MCF 10A (cell line): Measurements from ENCODE around the gene ITGA5. TPM values are rescaled to one million over a fixed set of nuclear protein-coding genes. Genes with fewer than 3 reads are reported as not detected.
A peak's percentile ranks its signal among the peaks of the same experiment; 100 is the strongest.

ENCODE experiments used
- BruUV-seq: library from RNA; stranded (reverse); fragments of 400-500 nt; replicated peaks from 2 replicates; lab custom pipeline; 2021; lab: Mats Ljungman, UMichigan
- CTCF ChIA-PET: fragments of 300-600 bp; sonication (Branson Sonifier 250); formaldehyde crosslinking; extraction: SDS; loops from one replicate; lab custom pipeline; 2021; ENCODE audit warnings: antibody characterized with exemption, inconsistent platforms; lab: Yijun Ruan, JAX
- POLR2A ChIA-PET: fragments of 300-600, 350-650 bp; sonication (Branson Sonifier 250); formaldehyde crosslinking; extraction: SDS; loops from one replicate; lab custom pipeline; 2020; ENCODE audit warnings: antibody characterized with exemption, inconsistent platforms; lab: Yijun Ruan, JAX
- DNase-seq: peaks from one replicate; pipeline ENCODE4 v3.0.0-alpha.2; 2018; ENCODE audit not compliant: unreplicated experiment
- H3K27ac Mint-ChIP-seq: one replicate; pipeline ENCODE4 v1.8.0; 2022; ENCODE audit warnings: mild to moderate bottlenecking, low read depth, mixed read lengths; ENCODE audit not compliant: unreplicated experiment
- H3K27me3 Mint-ChIP-seq: one replicate; pipeline ENCODE4 v1.8.0; 2022; ENCODE audit warnings: mixed read lengths; ENCODE audit not compliant: insufficient read depth, unreplicated experiment
- H3K36me3 Mint-ChIP-seq: one replicate; pipeline ENCODE4 v1.8.0; 2022; ENCODE audit warnings: mild to moderate bottlenecking, moderate library complexity, mixed read lengths; ENCODE audit not compliant: insufficient read depth, unreplicated experiment
- H3K4me1 Mint-ChIP-seq: one replicate; pipeline ENCODE4 v1.8.0; 2022; ENCODE audit warnings: mixed read lengths; ENCODE audit not compliant: insufficient read depth, unreplicated experiment
- H3K4me3 Mint-ChIP-seq: one replicate; pipeline ENCODE4 v1.8.0; 2022; ENCODE audit warnings: mild to moderate bottlenecking, moderate library complexity, mixed read lengths; ENCODE audit not compliant: unreplicated experiment
- H3K9me3 Mint-ChIP-seq: one replicate; pipeline ENCODE4 v1.8.0; 2022; ENCODE audit warnings: mixed read lengths; ENCODE audit not compliant: unreplicated experiment
- CTCF ChIP-seq: fragments of 200-600 bp; IDR thresholded peaks from one replicate; pipeline ENCODE4 v1.8.0; 2022; ENCODE audit warnings: antibody characterized with exemption, mild to moderate bottlenecking; ENCODE audit not compliant: unreplicated experiment
- intact Hi-C: fragments of 100-400 bp; cut with micrococcal nuclease; formaldehyde crosslinking; loops from 2 replicates; pipeline ENCODE4 v1.14.1; 2022
- total RNA-seq: library from RNA; stranded (reverse); gene quantifications from 2 replicates; pipeline ENCODE4 v1.2.3, GENCODE V29; 2022

Gene ITGA5
- total RNA-seq, 1 experiment from 2014 or later: 110 TPM

GRCh38 chr12:54398995-54399793, 19.9 kb downstream of the ITGA5 start:
- H3K27ac Mint-ChIP-seq: no peak overlapping the region

GRCh38 chr12:54398218-54398617, 20.8 kb downstream of the ITGA5 start:
- peaks cover 20% of the 10 kb centered on the region for H3K4me1 Mint-ChIP-seq
- BruUV-seq: no TSS peak
- H3K4me3 Mint-ChIP-seq: no peak overlapping the region
- intact Hi-C loops: no loop called here
- no peaks in the 10 kb centered on the region for H3K27me3 Mint-ChIP-seq
- no peak for DNase-seq
- TF ChIP-seq CTCF: no peak
- H3K36me3 Mint-ChIP-seq: peaks cover 85% of the 10 kb centered on the region
- no peak overlapping the region for H3K27ac Mint-ChIP-seq
- ChIA-PET CTCF (interaction anchor here (1.0 to 12.3 kb wide), 12 partner anchors 14 to 208 kb away, joined by 3 to 982 read pairs (median 16); partner anchors contain the start of genes ITGA5 and ZNF385A), POLR2A (interaction anchor here (0.7 to 3.7 kb wide), 3 partner anchors 10 to 245 kb away, joined by 3 to 52 read pairs (median 3); no protein-coding TSS in a partner anchor)
- no peaks in the 10 kb centered on the region for H3K9me3 Mint-ChIP-seq

More at GRCh38 chr12:54398995-54399793, 19.9 kb downstream of the ITGA5 start:
- ChIA-PET POLR2A (interaction anchor here (0.7 to 3.7 kb wide), 6 partner anchors 9 to 76 kb away, joined by 3 to 52 read pairs (median 5); no protein-coding TSS in a partner anchor), CTCF (interaction anchor here (0.6 to 12.3 kb wide), 38 partner anchors 12 to 1326 kb away, joined by 3 to 982 read pairs (median 4); partner anchors contain the start of genes ITGA5 and ZNF385A)
- Mint-ChIP-seq H3K4me1 (peaks cover 13% of the 10 kb centered on the region), H3K4me3 (no peak overlapping the region), H3K9me3 (no peaks in the 10 kb centered on the region), H3K36me3 (peaks cover 91% of the 10 kb centered on the region), H3K27me3 (no peaks in the 10 kb centered on the region)
- peak; percentile 91 for TF ChIP-seq CTCF
- BruUV-seq: no TSS peak
- peak; percentile 88 for DNase-seq
- intact Hi-C loops: loop anchor here (1.0 kb wide), 1 partner anchor 40 kb away; no protein-coding TSS in a partner anchor

GRCh38 chr12:54397157-54397556, 21.9 kb downstream of the ITGA5 start:
- BruUV-seq: no TSS peak
- intact Hi-C loops: no loop called here
- POLR2A ChIA-PET: interaction anchor here (3.7 kb wide), 1 partner anchor 41 kb away, joined by 52 read pairs; no protein-coding TSS in a partner anchor
- CTCF ChIA-PET: interaction anchor here (0.6 to 12.3 kb wide), 7 partner anchors 18 to 244 kb away, joined by 3 to 982 read pairs (median 10); partner anchors contain the start of gene ITGA5
- H3K27me3 Mint-ChIP-seq: no peaks in the 10 kb centered on the region
- H3K4me3 Mint-ChIP-seq: no peak overlapping the region
- no peak overlapping the region for H3K27ac Mint-ChIP-seq
- no peak for DNase-seq
- peaks cover 76% of the 10 kb centered on the region for H3K36me3 Mint-ChIP-seq
- no peak for TF ChIP-seq CTCF
- peaks cover 26% of the 10 kb centered on the region for H3K4me1 Mint-ChIP-seq
- H3K9me3 Mint-ChIP-seq: no peaks in the 10 kb centered on the region

GRCh38 chr12:54395545-54395944, 23.5 kb downstream of the ITGA5 start:
- intact Hi-C loops: no loop called here
- no peak overlapping the region for H3K27ac Mint-ChIP-seq

More at GRCh38 chr12:54395545-54395944, 23.5 kb downstream of the ITGA5 start:
- Mint-ChIP-seq H3K36me3 (peaks cover 63% of the 10 kb centered on the region), H3K4me3 (no peak overlapping the region), H3K4me1 (peaks cover 20% of the 10 kb centered on the region), H3K9me3 (no peaks in the 10 kb centered on the region), H3K27me3 (no peaks in the 10 kb centered on the region)
- CTCF ChIA-PET: interaction anchor here (0.6 to 12.3 kb wide), 16 partner anchors 8 to 1379 kb away, joined by 3 to 982 read pairs (median 4); partner anchors contain the start of gene ITGA5
- DNase-seq: no peak
- POLR2A ChIA-PET: no interaction called here
- TSS peak; percentile 68 for BruUV-seq
- no peak for TF ChIP-seq CTCF
